GM19468 (cell line): ENCODE data around the gene SP3.

Source experiments
- ATAC-seq: cut with Tn5 transposase; IDR thresholded peaks from one replicate; pipeline ENCODE4 v1.9.1; 2021; ENCODE audit warnings: mild to moderate bottlenecking, moderate library complexity, moderate number of reproducible peaks; ENCODE audit not compliant: unreplicated experiment; ENCODE audit errors: extremely low read depth

Gene SP3

GRCh38 chr2:173948842-173949241 lies 16.3 kb downstream of the SP3 start:
- no peak for ATAC-seq

- ATAC-seq, result no peak
These were observed 17.0 kb downstream of the SP3 start for GRCh38 chr2:173948198-173948597.

DNA sequence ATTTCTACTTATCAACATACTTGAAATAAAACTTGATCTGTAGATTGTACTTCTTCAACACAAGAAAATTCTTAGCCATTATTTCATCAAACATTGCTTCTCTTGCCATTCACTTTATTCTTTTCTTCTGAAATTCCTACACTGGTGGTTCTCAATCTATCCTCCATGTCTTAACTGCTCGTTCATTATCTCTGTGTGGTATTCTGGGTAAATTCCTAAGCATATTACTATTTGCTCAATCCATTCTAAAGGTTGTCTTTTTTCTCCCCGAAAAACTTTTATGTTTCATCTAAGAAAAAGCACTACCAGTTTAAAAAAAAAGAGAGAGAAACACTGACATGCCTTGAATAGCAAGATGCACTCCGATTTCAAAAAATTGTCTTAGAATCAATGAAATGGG lies 18.0 kb downstream of the SP3 start:
- ATAC-seq, result no peak

DNA sequence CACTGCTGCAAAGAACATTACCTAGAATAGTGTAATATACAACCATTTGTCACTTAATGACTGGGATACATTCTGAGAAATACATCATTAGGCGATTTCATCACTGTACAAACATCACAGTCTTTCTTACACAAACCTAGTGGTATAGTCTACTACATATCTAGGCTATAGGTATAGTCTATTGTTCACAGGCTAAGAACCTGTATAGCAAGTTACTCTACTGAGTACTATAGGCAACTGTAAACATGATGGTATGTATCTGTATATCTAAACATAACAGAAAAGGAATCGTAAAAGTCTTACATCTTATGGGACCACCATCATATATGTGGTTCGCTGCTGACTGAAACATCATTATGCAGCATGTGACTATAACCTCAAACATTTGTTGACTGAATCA lies 21.4 kb downstream of the SP3 start:
- ATAC-seq, result no peak

GRCh38 chr2:173942861-173943523 lies 22.2 kb downstream of the SP3 start:
- ATAC-seq, result no peak

DNA sequence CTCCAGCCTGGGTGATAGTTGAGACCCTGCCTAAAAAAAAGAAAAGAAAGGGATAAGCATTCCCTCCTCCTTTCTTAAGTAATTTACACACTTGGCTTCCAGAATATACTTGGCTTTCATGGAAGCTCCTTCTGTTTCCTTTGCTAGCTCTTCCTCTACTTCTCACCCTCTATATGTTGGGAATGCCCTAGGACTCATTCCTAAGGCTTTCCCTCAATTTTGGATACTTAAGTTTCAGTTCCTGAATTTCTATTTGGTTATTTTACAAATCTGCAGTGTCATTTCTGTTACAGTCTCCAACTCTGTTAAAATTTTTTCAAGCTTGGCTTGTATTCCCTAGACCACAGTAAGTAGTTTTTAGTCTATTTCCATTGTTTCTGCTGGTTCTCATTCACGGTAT lies 23.6 kb downstream of the SP3 start:
- no peak for ATAC-seq

DNA sequence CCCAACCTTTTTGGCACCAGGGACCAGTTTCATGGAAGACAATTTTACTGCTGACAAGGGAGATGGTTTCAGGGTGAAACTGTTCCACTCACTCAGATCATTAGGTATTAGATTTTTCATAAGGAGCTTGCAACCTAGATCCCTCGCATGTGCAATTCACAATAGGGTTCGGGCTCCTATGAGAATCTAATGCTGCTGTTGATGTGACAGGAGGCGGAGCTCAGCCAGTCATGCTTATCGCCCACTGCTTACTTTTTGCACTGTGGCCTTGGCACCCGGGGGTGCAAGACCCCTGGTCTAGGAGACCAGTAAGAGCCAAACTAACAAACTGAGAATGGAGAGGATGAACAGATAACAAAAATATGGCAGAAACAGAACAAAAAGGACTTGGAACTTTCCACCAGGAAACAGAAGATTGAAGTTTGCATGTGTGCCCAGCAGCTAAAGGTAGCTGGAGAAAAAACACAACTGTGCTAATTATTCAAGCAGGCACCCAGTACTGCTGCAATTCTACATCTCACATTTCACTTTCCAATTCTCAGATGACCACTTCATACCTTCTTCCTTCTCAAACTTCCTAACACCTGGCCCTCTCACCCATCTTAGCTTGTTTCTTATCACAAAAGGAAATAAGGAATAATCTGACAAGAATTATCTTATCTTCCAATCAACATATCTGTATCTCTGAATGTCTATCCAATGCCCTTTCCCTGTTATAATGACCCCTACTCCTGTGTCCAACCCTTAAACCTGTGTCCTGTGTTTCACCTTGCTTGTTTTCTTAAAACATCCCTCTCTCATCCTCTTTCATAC lies 24.8 kb downstream of the SP3 start:
- no peak for ATAC-seq

- no peak for ATAC-seq
These were observed 26.3 kb downstream of the SP3 start for GRCh38 chr2:173938700-173939384.

DNA sequence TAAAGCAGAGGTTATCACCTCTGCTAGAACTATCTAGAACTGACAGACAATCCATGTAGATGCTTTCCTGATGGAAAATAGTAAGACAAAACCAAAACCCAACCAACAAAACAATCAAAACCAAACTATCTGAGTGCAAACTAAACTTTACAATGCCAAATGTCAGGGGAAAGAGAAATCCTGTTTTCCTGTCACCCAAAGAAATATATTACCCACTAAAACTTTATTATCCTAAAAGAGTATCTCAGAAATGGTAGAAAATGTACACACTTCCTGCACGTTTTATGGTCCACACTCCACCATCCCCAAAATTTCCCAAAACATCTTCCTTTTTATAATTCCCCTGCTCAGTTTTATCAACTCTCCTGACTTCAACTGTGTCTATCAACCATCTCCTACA lies 29.9 kb downstream of the SP3 start:
- ATAC-seq, result no peak

- no peak for ATAC-seq
These were observed 30.3 kb downstream of the SP3 start for GRCh38 chr2:173934895-173935294.

- no peak for ATAC-seq
These were observed 33.4 kb downstream of the SP3 start for GRCh38 chr2:173931751-173932150.

- no peak for ATAC-seq
These were observed 35.7 kb downstream of the SP3 start for GRCh38 chr2:173929441-173929840.

DNA sequence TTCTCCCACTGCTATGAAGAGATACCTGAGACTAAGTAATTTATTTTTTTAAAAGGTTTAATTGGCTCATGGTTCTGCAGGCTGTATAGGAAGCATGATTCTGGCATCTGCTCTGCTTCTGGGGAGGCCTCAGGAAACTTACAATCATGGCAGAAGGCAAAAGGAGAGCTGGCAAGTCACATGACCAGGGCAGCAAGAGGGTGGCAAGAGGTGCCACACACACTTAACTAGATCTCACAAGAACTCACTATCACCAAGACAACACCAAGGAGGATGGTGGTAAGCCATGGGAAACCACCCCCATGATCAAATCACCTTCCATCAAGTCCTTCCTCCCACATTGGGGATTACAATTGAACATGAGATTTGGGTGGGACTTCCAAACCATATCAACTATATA lies 38.3 kb downstream of the SP3 start:
- ATAC-seq, result no peak

DNA sequence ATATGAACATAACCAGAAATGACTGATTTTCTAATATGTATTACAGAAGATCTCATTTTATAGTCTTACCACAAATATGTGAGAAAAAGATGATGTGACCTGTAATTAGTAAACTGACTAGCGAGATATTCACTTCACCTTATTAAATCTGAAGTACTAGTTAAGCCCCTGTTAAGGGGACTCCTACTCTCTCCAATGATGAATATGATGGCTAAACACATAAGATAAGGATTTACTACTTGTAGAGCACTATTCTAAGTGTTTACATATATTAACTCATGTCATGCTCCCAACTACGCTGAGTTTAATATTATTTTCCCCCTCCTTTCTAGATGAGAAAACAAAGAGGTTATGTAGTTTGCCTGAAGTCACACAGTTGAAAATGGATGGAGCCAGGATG lies 40.9 kb downstream of the SP3 start:
- no peak for ATAC-seq

DNA sequence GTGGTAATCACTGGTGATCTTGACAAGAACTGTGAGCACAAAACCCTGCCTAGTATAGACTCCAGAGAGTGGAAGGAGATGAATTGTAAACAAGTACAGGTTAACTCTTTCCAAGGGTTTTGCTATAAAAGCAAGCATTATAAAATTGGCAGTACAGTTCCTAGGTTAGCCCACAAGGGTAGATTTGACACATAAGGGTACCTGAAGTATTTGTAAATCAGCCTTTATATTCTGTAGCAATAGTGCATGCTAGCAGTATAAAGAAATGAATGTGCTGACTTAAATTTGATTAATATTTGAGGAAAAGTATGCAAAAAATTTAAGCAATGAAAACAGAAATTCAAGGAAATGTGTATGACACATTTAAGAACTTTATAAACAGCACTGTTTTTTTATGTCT lies 42.4 kb downstream of the SP3 start:
- ATAC-seq, result no peak

GRCh38 chr2:173922068-173922467 lies 43.1 kb downstream of the SP3 start:
- ATAC-seq, result no peak

DNA sequence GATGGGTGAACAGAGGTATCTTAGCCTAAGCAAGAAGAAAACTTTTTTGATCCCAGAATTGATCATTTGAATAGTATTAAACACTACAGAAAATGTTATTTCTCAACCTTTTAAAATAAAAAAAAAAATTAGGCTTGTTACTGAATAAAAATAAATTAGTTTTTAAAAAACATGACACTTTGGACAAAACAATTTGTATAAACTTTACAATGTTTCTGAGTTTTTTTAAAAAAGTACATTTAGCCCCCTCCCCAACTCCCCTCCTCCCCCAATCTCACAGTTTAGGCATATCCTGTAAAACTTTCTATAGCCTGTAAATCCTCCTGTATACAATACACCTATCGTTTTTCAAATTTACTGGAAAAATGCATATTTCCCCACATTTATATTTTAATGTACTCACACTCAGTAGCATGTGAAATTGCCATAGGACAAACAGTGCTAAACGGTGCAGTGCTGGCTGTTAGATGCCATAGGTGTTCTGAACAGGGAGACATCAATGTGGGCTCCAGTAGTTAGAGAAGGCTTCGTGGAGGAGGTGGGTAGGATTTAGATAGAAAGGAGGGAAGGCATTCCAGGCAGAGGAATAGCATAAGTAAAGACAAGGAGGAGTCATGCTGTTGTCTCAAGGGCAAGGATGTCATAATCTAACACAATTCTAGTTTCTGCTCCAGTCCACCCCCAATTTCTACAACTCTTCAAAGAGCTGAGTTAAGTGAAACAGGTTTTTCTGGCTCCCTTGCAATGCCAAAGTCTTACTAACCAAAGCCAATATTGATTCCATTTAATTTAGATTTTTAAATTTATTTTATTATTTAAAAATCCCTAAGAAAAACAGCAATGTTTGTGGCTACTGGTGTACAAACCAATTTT lies 50.9 kb downstream of the SP3 start:
- no peak for ATAC-seq

DNA sequence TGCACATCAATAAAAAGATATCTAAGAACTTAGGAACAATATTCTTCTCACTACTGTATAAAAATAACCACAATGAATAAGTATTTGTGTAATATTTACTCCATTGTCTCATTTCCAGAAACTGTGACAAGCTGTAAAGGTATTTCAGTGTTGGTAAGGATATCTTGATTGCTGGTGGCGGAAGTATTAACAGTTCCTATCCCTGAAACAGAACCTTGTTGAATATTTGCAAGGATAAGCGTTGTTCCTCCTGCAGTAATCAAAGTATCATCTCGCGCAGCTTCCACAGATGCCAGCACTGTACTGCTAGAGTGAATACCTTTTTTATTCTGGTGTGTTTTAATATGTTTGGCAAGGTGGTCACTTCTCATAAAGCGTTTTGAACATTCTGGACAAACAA lies 55.3 kb downstream of the SP3 start:
- ATAC-seq, result no peak

DNA sequence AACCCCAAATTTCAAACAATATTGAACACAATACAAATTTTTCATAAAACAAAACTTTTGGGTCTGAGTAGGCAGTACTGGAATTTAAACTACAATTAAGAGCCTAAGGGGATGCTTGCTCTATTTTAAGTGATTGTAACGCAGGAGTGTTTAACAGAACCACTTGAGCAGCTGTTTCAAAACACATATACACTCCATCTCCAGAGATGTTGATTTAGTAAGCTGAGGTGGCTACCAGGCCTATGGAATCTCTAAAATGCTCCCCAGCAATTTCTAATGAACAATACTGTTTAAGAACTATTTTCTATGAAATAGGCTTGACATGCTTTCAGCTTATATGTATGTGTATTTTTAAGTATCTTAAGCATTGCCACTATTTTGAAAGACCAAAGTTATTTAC lies 58.5 kb downstream of the SP3 start:
- ATAC-seq, result no peak

GRCh38 chr2:173903601-173904394 lies 61.4 kb downstream of the SP3 start:
- ATAC-seq, result no peak
